Measurements from ENCODE around the gene JMJD4. TPM values are rescaled to one million over a fixed set of nuclear protein-coding genes. Genes with fewer than 3 reads are reported as not detected.

The JMJD4 gene
- total RNA-seq, 1 experiment from 2014 or later, result 24.4 TPM

GRCh38 chr1:227726318-227726717, 8.8 kb downstream of the JMJD4 start:
- Histone ChIP-seq H3K4me2 (ENCODE audit: insufficient read depth, insufficient read length, low read length) (no peak overlapping the region), H3T11ph (ENCODE audit: low read length) (no peak overlapping the region), H2BK15ac (ENCODE audit: low read depth, low read length) (no peak overlapping the region), H2AK5ac (ENCODE audit: insufficient read length, low read length) (no peak overlapping the region), H4K20me1 (ENCODE audit: control insufficient read depth, insufficient read depth, insufficient read length) (peaks cover 8% of the 10 kb centered on the region), H4K8ac (replicated peaks; ENCODE audit: insufficient read length, low read depth, low read length) (no peak overlapping the region), H2BK5ac (ENCODE audit: insufficient read length, low read length) (no peak overlapping the region), H3K23ac (ENCODE audit: insufficient read length, low read depth, low read length) (no peak overlapping the region), H2BK12ac (ENCODE audit: insufficient read length, low read depth, low read length) (no peak overlapping the region), H4K91ac (ENCODE audit: insufficient read length, low read depth, low read length) (no peak overlapping the region), H3K14ac (ENCODE audit: insufficient read depth, low read length) (no peak overlapping the region), H3K56ac (ENCODE audit: insufficient read length, low read depth, low read length) (no peak overlapping the region), H3K79me1 (ENCODE audit: insufficient read depth, low read depth, low read length, poor library complexity, severe bottlenecking) (no peaks in the 10 kb centered on the region), H3K79me2 (ENCODE audit: insufficient read depth, low read length) (no peaks in the 10 kb centered on the region), H3K27me3 (ENCODE audit: insufficient read depth, low read length) (no peaks in the 10 kb centered on the region), H3K4ac (ENCODE audit: low read depth, low read length) (no peak overlapping the region), H2BK120ac (ENCODE audit: low read depth, low read length, poor library complexity, severe bottlenecking) (no peak overlapping the region), H3K9me3 (ENCODE audit: control insufficient read depth, low read depth, low read length) (peaks cover 21% of the 10 kb centered on the region), H3K23me2 (ENCODE audit: insufficient read length, low read depth, low read length, poor library complexity, severe bottlenecking) (peaks cover 5% of the 10 kb centered on the region), H2BK20ac (ENCODE audit: low read depth, low read length, poor library complexity, severe bottlenecking) (no peak overlapping the region), H3K27ac (ENCODE audit: insufficient read length, low read depth, low read length) (no peak overlapping the region), H2AFZ (ENCODE audit: low read length) (no peak overlapping the region), H3K9ac (ENCODE audit: extremely low read depth, insufficient read length, low read length) (no peak overlapping the region), H4K5ac (ENCODE audit: insufficient read length, low read depth, low read length) (no peak overlapping the region), H3K18ac (ENCODE audit: insufficient read length, low read depth, low read length) (no peak overlapping the region), H3K4me1 (ENCODE audit: insufficient read depth, low read length) (peaks cover 2% of the 10 kb centered on the region; the same call in 1 of the 2 replicates)
- Mint-ChIP-seq H3K27ac (no peak overlapping the region), H3K36me3 (ENCODE audit: insufficient read depth in 1 of 3, low read depth in 3 of 3) (peaks cover 9 to 31% (median 25%) of the 10 kb centered on the region in 3 experiments; a peak in 6 of 7 replicates), H3K9me3 (peaks cover 30 to 31% of the 10 kb centered on the region in 2 experiments), H3K4me3 (no peak overlapping the region), H3K27me3 (ENCODE audit: low read depth) (peaks cover 22% of the 10 kb centered on the region), H3K4me1 (peaks cover 21 to 34% of the 10 kb centered on the region in 2 experiments)
- no CpG with 5 or more reads among the region's 3 CpGs for WGBS (ENCODE audit: extremely low coverage, insufficient read length, low lambda C conversion rate)
- no peak for DNase-seq
- no peak for TF ChIP-seq CTCF (conservative IDR thresholded peaks at IDR 0.05)

Measured in H9 (cell line).